A673 (cell line): ENCODE measurements around the gene CADPS2.

Experiments
- CTCF ChIP-seq: fragments of 300-800, 200-600 bp; sonication (generic); conservative IDR thresholded peaks from 2 replicates; pipeline ENCODE4 v1.5.1; 2017; ENCODE audit warnings: low read depth, mild to moderate bottlenecking, antibody characterized with exemption, low read length, moderate library complexity, mixed read lengths
- EZH2 ChIP-seq: fragments of 200-600 bp; sonication (generic); IDR thresholded peaks from 2 replicates; pipeline ENCODE4 v1.6.1; 2017; ENCODE audit warnings: borderline replicate concordance, low read depth, mild to moderate bottlenecking, mixed read lengths, antibody characterized with exemption, low read length; ENCODE audit not compliant: poor library complexity, severe bottlenecking

GRCh38 chr7:122430710-122431109, 455.6 kb downstream of the CADPS2 start:
- TF ChIP-seq CTCF (no peak), EZH2 (no peak)
